Adipose tissue (tissue), 3 donors: Measurements from ENCODE around the gene PCED1A. TPM values are rescaled to one million over a fixed set of nuclear protein-coding genes. Genes with fewer than 3 reads are reported as not detected.

Source experiments
- H3K27ac ChIP-seq: one replicate; pipeline ENCODE4 v1.5.1; 2013; ENCODE audit warnings: low read depth, low read length
- WGBS, 3 donors: extraction: QIAGEN DNeasy Blood & Tissue Kit; methylation state at CpG; one replicate each; pipeline ENCODE4 v1.1.7; 2013; 5-methylcytosine and 5-hydroxymethylcytosine counted together
- polyA plus RNA-seq, 3 donors: library from polyadenylated mRNA; stranded (reverse); fragments of 200-250 nt; gene quantifications; one replicate each; pipeline ENCODE4 v1.2.3, GENCODE V29; 2013
- donor health status: healthy with polysubstance abuse.
- donor health status: Bipolar disorder and iron deficiency.
- donor health status: healthy.

PCED1A gene
- polyA plus RNA-seq, 3 donors, result 21.1 to 40.4 (median 36.3) TPM

- 84 to 85% (median 84%) methylated on average over 18 to 19 of the region's 19 CpGs for WGBS, 3 donors
- H3K27ac ChIP-seq, result no peak overlapping the region
These were observed 42.2 kb downstream of the PCED1A start for GRCh38 chr20:2798095-2798805.

- WGBS, 3 donors, result 81 to 84% (median 81%) methylated on average over 16 of the region's 16 CpGs
- no peak overlapping the region for H3K27ac ChIP-seq
These were observed 43.1 kb downstream of the PCED1A start for GRCh38 chr20:2797136-2797983.

- H3K27ac ChIP-seq, result no peak overlapping the region
- 88 to 92% (median 90%) methylated on average over 20 of the region's 20 CpGs for WGBS, 3 donors
These were observed 44.3 kb downstream of the PCED1A start for GRCh38 chr20:2796011-2796660.

GRCh38 chr20:2795451-2795850 lies 45.0 kb downstream of the PCED1A start:
- no peak overlapping the region for H3K27ac ChIP-seq
- WGBS, 3 donors, result 78 to 82% (median 78%) methylated on average over 24 of the region's 24 CpGs

- no peak overlapping the region for H3K27ac ChIP-seq
- 80 to 84% (median 84%) methylated on average over 11 of the region's 11 CpGs for WGBS, 3 donors
These were observed 45.5 kb downstream of the PCED1A start for GRCh38 chr20:2794866-2795447.

- H3K27ac ChIP-seq, result no peak overlapping the region
- WGBS, 3 donors, result 75 to 91% (median 84%) methylated on average over 23 of the region's 23 CpGs
These were observed 46.2 kb downstream of the PCED1A start for GRCh38 chr20:2794202-2794748.

- 85 to 93% (median 91%) methylated on average over 6 of the region's 6 CpGs for WGBS, 3 donors
- no peak overlapping the region for H3K27ac ChIP-seq
These were observed 47.0 kb downstream of the PCED1A start for GRCh38 chr20:2793471-2793870.

Other genes with a start within 250 kb of the PCED1A start
- 100 to 1,000 TPM in 2 of 3 donors, 10 to 100 TPM in 1; 70.0 to 161 (median 105) TPM for gene NOP56, start 188.0 kb downstream of the PCED1A start, polyA plus RNA-seq
- 100 to 1,000 TPM in 1 of 3 donors, 10 to 100 TPM in 2; 59.1 to 116 (median 72.9) TPM for gene IDH3B, start 176.4 kb downstream of the PCED1A start, polyA plus RNA-seq
- gene EBF4, start 147.9 kb downstream of the PCED1A start, polyA plus RNA-seq, result 1 to 10 TPM; 4.3 to 7.0 (median 4.7) TPM
- 10 to 100 TPM in 2 of 3 donors, 1 to 10 TPM in 1; 3.6 to 56.0 (median 38.5) TPM for gene CPXM1, start 40.0 kb downstream of the PCED1A start, polyA plus RNA-seq
- gene C20orf141, start 25.7 kb downstream of the PCED1A start, polyA plus RNA-seq, result 1 to 10 TPM in 2 of 3 donors, not detected in 1; 1.4 to 2.0 TPM
- not detected for gene TMEM239, start 24.3 kb downstream of the PCED1A start, polyA plus RNA-seq
- 10 to 100 TPM; 25.1 to 34.2 (median 29.8) TPM for gene VPS16, start 90 bp upstream of the PCED1A start, polyA plus RNA-seq
- 10 to 100 TPM; 15.7 to 31.1 (median 30.8) TPM for gene PTPRA, start 32.8 kb upstream of the PCED1A start, polyA plus RNA-seq
- gene GNRH2, start 203.0 kb upstream of the PCED1A start, polyA plus RNA-seq, result not detected
- gene MRPS26, start 205.4 kb upstream of the PCED1A start, polyA plus RNA-seq, result 10 to 100 TPM; 37.0 to 68.4 (median 46.9) TPM
- gene OXT, start 231.0 kb upstream of the PCED1A start, polyA plus RNA-seq, result 1 to 10 TPM in 1 of 3 donors, not detected in 2; 1.9 TPM
- gene AVP, start 244.1 kb upstream of the PCED1A start, polyA plus RNA-seq, result under 1 TPM in 1 of 3 donors, not detected in 2; 0.25 TPM